ENCODE results near the gene HSFX1. TPM values are rescaled to one million over a fixed set of nuclear protein-coding genes. Genes with fewer than 3 reads are reported as not detected.

HSFX1 gene
- total and polyA plus RNA-seq, 2 of the 8 experiments (the other 6 are each of a cell fraction or from before 2014, with no cell fraction given): 0.42 to 0.63 TPM

GRCh38 chrX:149804102-149804501 is 30.2 kb downstream of the HSFX1 start (continued):
- TF ChIP-seq CTCF (IDR thresholded peaks at IDR 0.05; ENCODE audit: control extremely low read depth in 1 of 3, insufficient read depth in 1 of 3, low read depth in 1 of 3, low read length in 3 of 3) (no peak), RBBP5 (IDR thresholded peaks at IDR 0.05; ENCODE audit: borderline replicate concordance, low read depth, low read length) (no peak), CHD1 (IDR thresholded peaks at IDR 0.05; ENCODE audit: low read depth, low read length) (no peak)
